HEK293 (cell line): ENCODE results near the gene TSNAX.

Source experiments
- CTCF ChIA-PET: fragments of 350-600 bp; formaldehyde crosslinking; extraction: SDS; loops from one replicate; lab custom pipeline; 2021; ENCODE audit warnings: antibody characterized with exemption; lab: Yijun Ruan, JAX
- POLR2A ChIA-PET: fragments of 300-600 bp; formaldehyde crosslinking; extraction: SDS; loops from one replicate; lab custom pipeline; 2020; ENCODE audit warnings: antibody characterized with exemption, inconsistent platforms; lab: Yijun Ruan, JAX
- H3K27ac ChIP-seq: fragments of 200-500 bp; sonication (Bioruptor generic); 2 replicates; pipeline ENCODE4 v1.5.1; 2014; ENCODE audit warnings: low read depth, low read length, control low read depth, inconsistent platforms; ENCODE audit errors: extremely low read depth
- H3K36me3 ChIP-seq, 2 experiments: fragments of 200-500 bp in 1 of 2; sonication (Bioruptor generic) in 1 of 2; 1 replicate in 1 of 2; 2 replicates in 1 of 2; pipeline ENCODE4 v1.5.1; 2014 to 2017; ENCODE audit warnings: inconsistent platforms in 2 of 2, low read length in 2 of 2; ENCODE audit not compliant: control insufficient read depth in 2 of 2, insufficient read depth in 1 of 2
- H3K4me1 ChIP-seq: fragments of 200-500 bp; sonication (Bioruptor generic); 2 replicates; pipeline ENCODE4 v1.5.1; 2014; ENCODE audit warnings: mild to moderate bottlenecking, low read length, inconsistent platforms; ENCODE audit not compliant: control insufficient read depth, insufficient read depth
- H3K4me3 ChIP-seq: 2 replicates; pipeline ENCODE4 v1.5.1; 2011; ENCODE audit warnings: low read depth, mild to moderate bottlenecking, control low read depth, low read length, moderate library complexity
- H3K9me3 ChIP-seq: fragments of 200-500 bp; sonication (Bioruptor generic); 2 replicates; pipeline ENCODE4 v1.5.1; 2014; ENCODE audit warnings: low read depth, low read length, inconsistent platforms; ENCODE audit not compliant: control insufficient read depth, insufficient read depth
- FEZF1 ChIP-seq: fragments of 450-650 bp; formaldehyde crosslinking; IDR thresholded peaks from 2 replicates; pipeline ENCODE4 v1.5.1; 2016; ENCODE audit warnings: missing biosample characterization, missing genetic modification characterization
- GLIS2 ChIP-seq: fragments of 450-650 bp; formaldehyde crosslinking; IDR thresholded peaks from 2 replicates; pipeline ENCODE4 v1.5.1; 2016; ENCODE audit warnings: missing biosample characterization, missing genetic modification characterization
- HIC1 ChIP-seq: fragments of 450-650 bp; formaldehyde crosslinking; IDR thresholded peaks from 2 replicates; pipeline ENCODE4 v1.5.1; 2016; ENCODE audit warnings: missing biosample characterization, missing genetic modification characterization
- KLF10 ChIP-seq: fragments of 450-650 bp; IDR thresholded peaks from 2 replicates; pipeline ENCODE4 v1.5.1; 2018; ENCODE audit warnings: missing biosample characterization, mild to moderate bottlenecking, missing genetic modification characterization
- OSR2 ChIP-seq: fragments of 450-650 bp; formaldehyde crosslinking; IDR thresholded peaks from 2 replicates; pipeline ENCODE4 v1.5.1; 2016; ENCODE audit warnings: missing biosample characterization, missing genetic modification characterization
- TRIM28 ChIP-seq: IDR thresholded peaks from 2 replicates; pipeline ENCODE4 v1.6.1; 2011; ENCODE audit warnings: low read length, control low read depth, borderline replicate concordance
- YY1 ChIP-seq: fragments of 450-650 bp; formaldehyde crosslinking; IDR thresholded peaks from 2 replicates; pipeline ENCODE4 v1.5.1; 2018; ENCODE audit warnings: missing biosample characterization, missing genetic modification characterization
- ZBTB20 ChIP-seq: fragments of 450-650 bp; formaldehyde crosslinking; IDR thresholded peaks from 2 replicates; pipeline ENCODE4 v1.5.1; 2016; ENCODE audit warnings: missing biosample characterization, missing genetic modification characterization
- ZFP37 ChIP-seq: fragments of 450-650 bp; formaldehyde crosslinking; IDR thresholded peaks from 2 replicates; pipeline ENCODE4 v1.5.1; 2016; ENCODE audit warnings: missing biosample characterization, missing genetic modification characterization
- ZIC2 ChIP-seq: fragments of 450-650 bp; formaldehyde crosslinking; IDR thresholded peaks from 2 replicates; pipeline ENCODE4 v1.5.1; 2016; ENCODE audit warnings: missing biosample characterization, missing genetic modification characterization
- ZNF133 ChIP-seq: fragments of 450-650 bp; formaldehyde crosslinking; IDR thresholded peaks from 2 replicates; pipeline ENCODE4 v1.5.1; 2016; ENCODE audit warnings: missing biosample characterization, missing genetic modification characterization
- ZNF140 ChIP-seq: fragments of 450-650 bp; formaldehyde crosslinking; IDR thresholded peaks from 2 replicates; pipeline ENCODE4 v1.5.1; 2016; ENCODE audit warnings: missing biosample characterization, missing genetic modification characterization
- ZNF16 ChIP-seq: fragments of 450-650 bp; formaldehyde crosslinking; IDR thresholded peaks from 2 replicates; pipeline ENCODE4 v1.5.1; 2016; ENCODE audit warnings: low read depth, missing biosample characterization, missing genetic modification characterization
- ZNF223 ChIP-seq: fragments of 450-650 bp; formaldehyde crosslinking; IDR thresholded peaks from 2 replicates; pipeline ENCODE4 v1.5.1; 2016; ENCODE audit warnings: missing biosample characterization, missing genetic modification characterization
- ZNF391 ChIP-seq: fragments of 450-650 bp; formaldehyde crosslinking; IDR thresholded peaks from 2 replicates; pipeline ENCODE4 v1.5.1; 2016; ENCODE audit warnings: low read depth, missing biosample characterization, missing genetic modification characterization, borderline replicate concordance
- ZNF404 ChIP-seq: fragments of 450-650 bp; formaldehyde crosslinking; IDR thresholded peaks from 2 replicates; pipeline ENCODE4 v1.5.1; 2017; ENCODE audit warnings: missing biosample characterization, missing genetic modification characterization
- ZNF416 ChIP-seq: fragments of 450-650 bp; formaldehyde crosslinking; IDR thresholded peaks from 2 replicates; pipeline ENCODE4 v1.5.1; 2016; ENCODE audit warnings: missing biosample characterization, missing genetic modification characterization
- ZNF555 ChIP-seq: fragments of 450-650 bp; formaldehyde crosslinking; conservative IDR thresholded peaks from 2 replicates; pipeline ENCODE4 v1.5.1; 2017; ENCODE audit warnings: missing biosample characterization, mild to moderate bottlenecking, missing genetic modification characterization, inconsistent platforms
- ZNF580 ChIP-seq: fragments of 450-650 bp; formaldehyde crosslinking; IDR thresholded peaks from 2 replicates; pipeline ENCODE4 v1.5.1; 2016; ENCODE audit warnings: missing biosample characterization, missing genetic modification characterization
- ZNF664 ChIP-seq: fragments of 450-650 bp; formaldehyde crosslinking; IDR thresholded peaks from 2 replicates; pipeline ENCODE4 v1.5.1; 2016; ENCODE audit warnings: missing biosample characterization, missing genetic modification characterization
- ZNF692 ChIP-seq: fragments of 450-650 bp; formaldehyde crosslinking; IDR thresholded peaks from 2 replicates; pipeline ENCODE4 v1.5.1; 2016; ENCODE audit warnings: missing biosample characterization, missing genetic modification characterization
- ZSCAN23 ChIP-seq: fragments of 450-650 bp; formaldehyde crosslinking; IDR thresholded peaks from 2 replicates; pipeline ENCODE4 v1.5.1; 2016; ENCODE audit warnings: missing biosample characterization, missing genetic modification characterization

TSNAX gene

GRCh38 chr1:231604276-231604621 is 75.8 kb downstream of the TSNAX start:
- ChIA-PET CTCF (interaction anchor here (1.1 to 6.1 kb wide), 6 partner anchors 13 to 247 kb away, joined by 3 to 50 read pairs (median 6); no protein-coding TSS in a partner anchor), POLR2A (no interaction called here)
- H3K9me3 ChIP-seq, result no peaks in the 10 kb centered on the region
- no peak overlapping the region for H3K27ac ChIP-seq
- H3K4me1 ChIP-seq, result peaks cover 26% of the 10 kb centered on the region; the same call in 1 of the 2 replicates
- H3K36me3 ChIP-seq, result no peaks in the 10 kb centered on the region
- H3K4me3 ChIP-seq, result no peak overlapping the region
- TF ChIP-seq KLF10 (tag by site-specific recombination), result peak; percentile 31; the same call in 1 of the 2 replicates
- TF ChIP-seq OSR2 (tag by site-specific recombination), result no peak

- H3K36me3 ChIP-seq, result no peaks in the 10 kb centered on the region
- ChIA-PET CTCF (interaction anchor here (0.7 to 3.0 kb wide), 15 partner anchors 11 to 611 kb away, joined by 3 to 16 read pairs (median 4); no protein-coding TSS in a partner anchor), POLR2A (interaction anchor here (1.2 to 1.3 kb wide), 2 partner anchors 20 to 244 kb away, joined by 3 read pairs; no protein-coding TSS in a partner anchor)
- no peak for TF ChIP-seq YY1 (tag by site-specific recombination)
- no peak for TF ChIP-seq ZNF580 (tag by site-specific recombination)
- TF ChIP-seq ZNF133, result no peak
- no peak for TF ChIP-seq ZNF692 (tag by site-specific recombination)
- TF ChIP-seq ZSCAN23 (tag by site-specific recombination), result no peak
- peak; percentile 90 for TF ChIP-seq ZNF664 (tag by site-specific recombination)
- TF ChIP-seq ZNF391 (tag by site-specific recombination), result no peak
- no peak for TF ChIP-seq ZNF223 (tag by site-specific recombination)
- H3K4me3 ChIP-seq, result no peak overlapping the region
- H3K4me1 ChIP-seq, result peaks cover 26% of the 10 kb centered on the region; the same call in 1 of the 2 replicates
- no peaks in the 10 kb centered on the region for H3K9me3 ChIP-seq
- no peak overlapping the region for H3K27ac ChIP-seq
These were observed 77.0 kb downstream of the TSNAX start for GRCh38 chr1:231605149-231606100.

DNA sequence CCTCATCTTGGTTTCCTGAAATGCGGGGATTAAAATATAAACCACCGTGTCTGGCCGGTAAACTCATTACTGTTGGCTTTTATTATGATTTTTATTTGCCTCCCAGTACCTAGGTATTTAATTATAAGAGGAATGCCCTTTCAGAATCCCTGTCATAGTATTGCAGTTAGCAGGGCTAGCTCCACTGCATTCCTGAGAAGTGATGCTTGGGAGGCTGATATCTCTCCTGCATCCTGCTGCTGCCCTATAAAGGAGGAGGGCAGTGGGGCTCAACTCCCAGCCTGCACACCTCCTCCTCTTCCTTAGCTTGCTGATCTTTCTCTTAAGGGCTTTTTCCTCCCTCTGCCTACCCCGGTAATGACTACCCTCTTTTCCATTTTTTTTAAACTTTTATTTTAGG is 78.2 kb downstream of the TSNAX start:
- no peak overlapping the region for H3K27ac ChIP-seq
- ChIA-PET POLR2A (interaction anchor here (1.2 to 1.3 kb wide), 2 partner anchors 19 to 245 kb away, joined by 3 read pairs; no protein-coding TSS in a partner anchor), CTCF (interaction anchor here (0.6 to 3.0 kb wide), 11 partner anchors 10 to 293 kb away, joined by 3 to 16 read pairs (median 4); no protein-coding TSS in a partner anchor)
- H3K36me3 ChIP-seq, result no peaks in the 10 kb centered on the region
- H3K4me1 ChIP-seq, result peaks cover 17% of the 10 kb centered on the region; the same call in 1 of the 2 replicates
- no peak overlapping the region for H3K4me3 ChIP-seq
- no peaks in the 10 kb centered on the region for H3K9me3 ChIP-seq
- TF ChIP-seq TRIM28, result no peak
- no peak for TF ChIP-seq ZNF16 (tag by site-specific recombination)
- no peak for TF ChIP-seq HIC1 (tag by site-specific recombination)
- no peak for TF ChIP-seq ZIC2
- TF ChIP-seq ZNF555 (tag by site-specific recombination), result no peak
- no peak for TF ChIP-seq ZFP37 (tag by site-specific recombination)
- no peak for TF ChIP-seq ZNF223 (tag by site-specific recombination)
- no peak for TF ChIP-seq ZNF416 (tag by site-specific recombination)
- no peak for TF ChIP-seq ZBTB20 (tag by site-specific recombination)
- TF ChIP-seq ZNF140 (tag by site-specific recombination), result no peak
- TF ChIP-seq FEZF1, result no peak
- no peak for TF ChIP-seq ZNF404
- TF ChIP-seq GLIS2 (tag by site-specific recombination), result no peak
